ENCODE measurements around the gene GPRC6A. TPM values are rescaled to one million over a fixed set of nuclear protein-coding genes. Genes with fewer than 3 reads are reported as not detected.

GPRC6A gene
- total RNA-seq, 1 donor, result not detected

- peak; percentile 29 for DNase-seq (ENCODE audit: insufficient read length, low spot score, missing footprints)
- TF ChIP-seq, protein P1, sequence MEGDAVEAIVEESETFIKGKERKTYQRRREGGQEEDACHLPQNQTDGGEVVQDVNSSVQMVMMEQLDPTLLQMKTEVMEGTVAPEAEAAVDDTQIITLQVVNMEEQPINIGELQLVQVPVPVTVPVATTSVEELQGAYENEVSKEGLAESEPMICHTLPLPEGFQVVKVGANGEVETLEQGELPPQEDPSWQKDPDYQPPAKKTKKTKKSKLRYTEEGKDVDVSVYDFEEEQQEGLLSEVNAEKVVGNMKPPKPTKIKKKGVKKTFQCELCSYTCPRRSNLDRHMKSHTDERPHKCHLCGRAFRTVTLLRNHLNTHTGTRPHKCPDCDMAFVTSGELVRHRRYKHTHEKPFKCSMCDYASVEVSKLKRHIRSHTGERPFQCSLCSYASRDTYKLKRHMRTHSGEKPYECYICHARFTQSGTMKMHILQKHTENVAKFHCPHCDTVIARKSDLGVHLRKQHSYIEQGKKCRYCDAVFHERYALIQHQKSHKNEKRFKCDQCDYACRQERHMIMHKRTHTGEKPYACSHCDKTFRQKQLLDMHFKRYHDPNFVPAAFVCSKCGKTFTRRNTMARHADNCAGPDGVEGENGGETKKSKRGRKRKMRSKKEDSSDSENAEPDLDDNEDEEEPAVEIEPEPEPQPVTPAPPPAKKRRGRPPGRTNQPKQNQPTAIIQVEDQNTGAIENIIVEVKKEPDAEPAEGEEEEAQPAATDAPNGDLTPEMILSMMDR (IDR thresholded peaks at IDR 0.05; ENCODE audit: extremely low read depth, low read depth, low read length), result peak; percentile 49
- no peaks in the 10 kb centered on the region for H3K9me3 ChIP-seq (ENCODE audit: low read depth, low read length)
- no peak overlapping the region for H3K4me3 ChIP-seq (ENCODE audit: insufficient read depth, low read length)
- H3K27ac ChIP-seq (ENCODE audit: low read depth, low read length), result no peak overlapping the region
- no peaks in the 10 kb centered on the region for H3K36me3 ChIP-seq (ENCODE audit: insufficient read depth, low read length)
- no peaks in the 10 kb centered on the region for H3K79me2 ChIP-seq (ENCODE audit: insufficient read depth, low read length)
- no peaks in the 10 kb centered on the region for H3K27me3 ChIP-seq (ENCODE audit: insufficient read depth, low read length)
- peak overlapping the region; percentile 50 for H3K4me2 ChIP-seq (ENCODE audit: insufficient read depth, low read length)
- no peaks in the 10 kb centered on the region for H4K20me1 ChIP-seq (ENCODE audit: insufficient read depth, low read length)
- peak overlapping the region; percentile 15 for H2AFZ ChIP-seq (ENCODE audit: low read length)
- H3K4me1 ChIP-seq (ENCODE audit: insufficient read depth, low read length), result no peaks in the 10 kb centered on the region
These were observed 49.2 kb downstream of the GPRC6A start for GRCh38 chr6:116779573-116780164.

- H3K9me3 ChIP-seq (ENCODE audit: low read depth, low read length), result no peaks in the 10 kb centered on the region
- no peak overlapping the region for H3K4me2 ChIP-seq (ENCODE audit: insufficient read depth, low read length)
- no peak overlapping the region for H3K4me3 ChIP-seq (ENCODE audit: insufficient read depth, low read length)
- TF ChIP-seq, protein P1 (IDR thresholded peaks at IDR 0.05; ENCODE audit: extremely low read depth, low read depth, low read length), result no peak
- H3K79me2 ChIP-seq (ENCODE audit: insufficient read depth, low read length), result no peaks in the 10 kb centered on the region
- no peaks in the 10 kb centered on the region for H3K36me3 ChIP-seq (ENCODE audit: insufficient read depth, low read length)
- H3K27me3 ChIP-seq (ENCODE audit: insufficient read depth, low read length), result no peaks in the 10 kb centered on the region
- H3K4me1 ChIP-seq (ENCODE audit: insufficient read depth, low read length), result no peaks in the 10 kb centered on the region
- no peak overlapping the region for H2AFZ ChIP-seq (ENCODE audit: low read length)
- no peaks in the 10 kb centered on the region for H4K20me1 ChIP-seq (ENCODE audit: insufficient read depth, low read length)
- no peak overlapping the region for H3K27ac ChIP-seq (ENCODE audit: low read depth, low read length)
- DNase-seq (ENCODE audit: insufficient read length, low spot score, missing footprints), result no peak
These were observed 55.0 kb downstream of the GPRC6A start for GRCh38 chr6:116773886-116774285.

DNA sequence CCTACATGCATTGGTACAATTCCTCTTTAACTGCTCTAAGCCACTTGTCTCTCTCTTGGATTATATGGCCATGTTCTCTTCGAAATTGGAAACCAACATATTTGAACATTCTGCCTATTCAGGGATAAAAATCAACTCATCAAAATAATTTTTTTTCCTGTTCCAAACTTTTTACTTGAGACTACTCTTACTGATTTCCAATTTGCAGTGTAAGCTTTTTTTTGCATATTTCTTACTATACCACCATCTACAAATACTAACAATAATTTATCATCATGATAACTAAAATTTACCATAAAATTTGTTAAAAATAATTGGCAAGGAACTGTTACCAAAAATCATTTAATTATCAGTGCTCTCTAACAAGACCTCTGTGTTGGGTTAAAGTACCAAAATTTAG lies 56.4 kb downstream of the GPRC6A start:
- Histone ChIP-seq H3K79me2 (ENCODE audit: insufficient read depth, low read length) (no peaks in the 10 kb centered on the region), H4K20me1 (ENCODE audit: insufficient read depth, low read length) (no peaks in the 10 kb centered on the region), H3K36me3 (ENCODE audit: insufficient read depth, low read length) (no peaks in the 10 kb centered on the region), H3K4me1 (ENCODE audit: insufficient read depth, low read length) (no peaks in the 10 kb centered on the region), H2AFZ (ENCODE audit: low read length) (no peak overlapping the region), H3K4me2 (ENCODE audit: insufficient read depth, low read length) (no peak overlapping the region), H3K27ac (ENCODE audit: low read depth, low read length) (no peak overlapping the region), H3K9me3 (ENCODE audit: low read depth, low read length) (no peaks in the 10 kb centered on the region), H3K4me3 (ENCODE audit: insufficient read depth, low read length) (no peak overlapping the region), H3K27me3 (ENCODE audit: insufficient read depth, low read length) (no peaks in the 10 kb centered on the region)
- TF ChIP-seq, protein P1 (IDR thresholded peaks at IDR 0.05; ENCODE audit: extremely low read depth, low read depth, low read length), result no peak
- DNase-seq (ENCODE audit: insufficient read length, low spot score, missing footprints), result no peak

GRCh38 chr6:116767715-116768114 lies 61.2 kb downstream of the GPRC6A start:
- no peaks in the 10 kb centered on the region for H3K9me3 ChIP-seq (ENCODE audit: low read depth, low read length)
- H2AFZ ChIP-seq (ENCODE audit: low read length), result no peak overlapping the region
- no peak overlapping the region for H3K4me2 ChIP-seq (ENCODE audit: insufficient read depth, low read length)
- no peaks in the 10 kb centered on the region for H3K36me3 ChIP-seq (ENCODE audit: insufficient read depth, low read length)
- TF ChIP-seq, protein P1 (IDR thresholded peaks at IDR 0.05; ENCODE audit: extremely low read depth, low read depth, low read length), result no peak
- no peaks in the 10 kb centered on the region for H3K4me1 ChIP-seq (ENCODE audit: insufficient read depth, low read length)
- peaks cover 38% of the 10 kb centered on the region for H3K27me3 ChIP-seq (ENCODE audit: insufficient read depth, low read length)
- DNase-seq (ENCODE audit: insufficient read length, low spot score, missing footprints), result peak; percentile 51
- no peaks in the 10 kb centered on the region for H4K20me1 ChIP-seq (ENCODE audit: insufficient read depth, low read length)
- H3K79me2 ChIP-seq (ENCODE audit: insufficient read depth, low read length), result no peaks in the 10 kb centered on the region
- no peak overlapping the region for H3K4me3 ChIP-seq (ENCODE audit: insufficient read depth, low read length)
- no peak overlapping the region for H3K27ac ChIP-seq (ENCODE audit: low read depth, low read length)

All from osteoblast (primary cell).